Aorta (tissue), 5 donors: ENCODE data around the gene SLC6A17. TPM values are rescaled to one million over a fixed set of nuclear protein-coding genes. Genes with fewer than 3 reads are reported as not detected.

Experiments
- ATAC-seq: fragments of 200-7000 bp; cut with Tn5 transposase; one replicate; pipeline ENCODE4 v1.9.1; 2022; ENCODE audit warnings: moderate library complexity; ENCODE audit not compliant: low FRiP score
- DNase-seq, 2 donors: peaks; one replicate each; pipeline ENCODE4 v3.0.0-alpha.2; 2020
- H3K27ac ChIP-seq, 2 donors: one replicate each; pipeline ENCODE4 v1.5.1; 2013; ENCODE audit warnings: low read length in 2 of 2, mild to moderate bottlenecking in 2 of 2, moderate library complexity in 2 of 2, control low read depth in 1 of 2, inconsistent platforms in 1 of 2, low read depth in 1 of 2
- H3K27me3 ChIP-seq, 2 donors: one replicate each; pipeline ENCODE4 v1.6.1; 2013; ENCODE audit warnings: control low read depth in 1 of 2, low read length in 1 of 2, mild to moderate bottlenecking in 1 of 2, moderate library complexity in 1 of 2; ENCODE audit not compliant: insufficient read depth in 2 of 2, control insufficient read depth in 1 of 2
- H3K36me3 ChIP-seq, 2 donors: one replicate each; pipeline ENCODE4 v1.6.1; 2013; ENCODE audit warnings: control low read depth in 1 of 2, low read length in 1 of 2, mild to moderate bottlenecking in 1 of 2; ENCODE audit not compliant: insufficient read depth in 2 of 2, control insufficient read depth in 1 of 2
- H3K4me1 ChIP-seq, 2 donors: one replicate each; pipeline ENCODE4 v1.6.1; 2013; ENCODE audit warnings: low read length in 2 of 2, control low read depth in 1 of 2, mild to moderate bottlenecking in 1 of 2, moderate library complexity in 1 of 2; ENCODE audit not compliant: insufficient read depth in 2 of 2, control insufficient read depth in 1 of 2
- H3K4me3 ChIP-seq, 2 donors: one replicate each; pipeline ENCODE4 v1.5.1; 2013; ENCODE audit warnings: low read length in 2 of 2, control low read depth in 1 of 2, mild to moderate bottlenecking in 1 of 2
- H3K9me3 ChIP-seq: one replicate; pipeline ENCODE4 v1.6.1; 2013; ENCODE audit warnings: mild to moderate bottlenecking, low read length; ENCODE audit not compliant: control insufficient read depth
- WGBS, 2 donors: extraction: QIAGEN DNeasy Blood & Tissue Kit; methylation state at CpG; one replicate each; pipeline ENCODE4 v1.1.7; 2013; 5-methylcytosine and 5-hydroxymethylcytosine counted together
- intact Hi-C, 2 donors: fragments of 100-400 bp; cut with DNase I; formaldehyde crosslinking; loops; one replicate each; pipeline versions ENCODE4 v1.14.2 to v1.15.0; 2022
- polyA plus RNA-seq, 2 donors: library from polyadenylated mRNA; stranded (reverse); fragments of 200-250 nt; gene quantifications; one replicate each; pipeline ENCODE4 v1.2.3, GENCODE V29; 2013
- total RNA-seq, 2 donors: library from RNA; stranded (reverse); fragmentation: NEBNext Ultra II Directional; extraction: Animal tissue kit (Norgen Biotek cat#: 25700); gene quantifications; one replicate each; pipeline ENCODE4 v1.2.1, GENCODE V29; 2021
- donor health status: healthy with polysubstance abuse.
- donor health status: Bipolar disorder and iron deficiency.
- donor health status: DM: no; HTN: no; CAD: no.
- donor health status: DM: no; HTN: no; CAD: no.
- donor health status: DM: yes; HTN: yes; CAD: no.

Gene SLC6A17
- total and polyA plus RNA-seq, 4 donors, result 0.18 to 0.49 (median 0.21) TPM; not detected in 1

DNA sequence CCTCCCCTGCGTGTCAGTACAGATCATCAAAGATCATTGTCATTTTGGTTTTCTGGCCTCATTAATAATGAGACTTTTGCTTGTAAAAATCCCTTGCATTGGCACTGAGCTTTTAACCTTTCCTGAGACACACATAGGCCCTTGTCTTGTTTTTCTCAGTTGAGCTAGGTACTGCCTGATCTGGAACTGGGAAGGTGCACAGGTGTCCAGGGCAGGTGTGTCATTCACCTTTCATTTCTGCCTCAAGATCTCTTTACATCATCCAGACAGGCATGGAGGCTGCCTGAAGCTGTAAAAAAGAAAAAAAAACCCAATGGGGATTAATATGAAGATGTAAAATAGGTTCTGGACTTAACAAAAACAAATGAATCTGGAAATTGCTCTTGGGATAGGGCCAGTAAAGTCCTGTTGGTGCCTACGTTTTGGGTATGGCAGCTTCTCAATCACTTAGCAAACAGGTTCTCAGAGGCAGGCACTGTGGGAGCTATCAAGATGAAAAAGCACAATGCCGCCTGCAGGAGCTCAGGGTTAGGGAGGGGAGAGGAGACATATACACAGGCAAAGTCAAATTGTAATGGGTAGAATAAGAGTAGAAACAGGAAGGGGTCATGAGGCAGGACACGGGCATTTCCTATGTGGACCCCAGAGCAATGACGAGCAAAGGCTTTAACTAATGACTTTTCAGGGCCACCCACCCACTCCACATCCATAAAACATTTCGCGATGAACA is 58.8 kb downstream of the SLC6A17 start:
- Histone ChIP-seq H3K27me3 (no peaks in the 10 kb centered on the region), H3K4me1 (no peaks in the 10 kb centered on the region), H3K36me3 (no peaks in the 10 kb centered on the region), H3K9me3 (no peaks in the 10 kb centered on the region), H3K27ac (peak overlapping the region in 1 of 2 donors; percentile 85), H3K4me3 (no peak overlapping the region)
- no peak for DNase-seq
- WGBS, 2 donors, result 64 to 65% methylated on average over 7 of the region's 7 CpGs
- ATAC-seq, result no peak
- intact Hi-C loops, result loop anchor here in 1 of 2 donors (1.0 to 10.0 kb wide), 3 partner anchors 103 to 286 kb away; partner anchors contain the start of gene LAMTOR5

DNA sequence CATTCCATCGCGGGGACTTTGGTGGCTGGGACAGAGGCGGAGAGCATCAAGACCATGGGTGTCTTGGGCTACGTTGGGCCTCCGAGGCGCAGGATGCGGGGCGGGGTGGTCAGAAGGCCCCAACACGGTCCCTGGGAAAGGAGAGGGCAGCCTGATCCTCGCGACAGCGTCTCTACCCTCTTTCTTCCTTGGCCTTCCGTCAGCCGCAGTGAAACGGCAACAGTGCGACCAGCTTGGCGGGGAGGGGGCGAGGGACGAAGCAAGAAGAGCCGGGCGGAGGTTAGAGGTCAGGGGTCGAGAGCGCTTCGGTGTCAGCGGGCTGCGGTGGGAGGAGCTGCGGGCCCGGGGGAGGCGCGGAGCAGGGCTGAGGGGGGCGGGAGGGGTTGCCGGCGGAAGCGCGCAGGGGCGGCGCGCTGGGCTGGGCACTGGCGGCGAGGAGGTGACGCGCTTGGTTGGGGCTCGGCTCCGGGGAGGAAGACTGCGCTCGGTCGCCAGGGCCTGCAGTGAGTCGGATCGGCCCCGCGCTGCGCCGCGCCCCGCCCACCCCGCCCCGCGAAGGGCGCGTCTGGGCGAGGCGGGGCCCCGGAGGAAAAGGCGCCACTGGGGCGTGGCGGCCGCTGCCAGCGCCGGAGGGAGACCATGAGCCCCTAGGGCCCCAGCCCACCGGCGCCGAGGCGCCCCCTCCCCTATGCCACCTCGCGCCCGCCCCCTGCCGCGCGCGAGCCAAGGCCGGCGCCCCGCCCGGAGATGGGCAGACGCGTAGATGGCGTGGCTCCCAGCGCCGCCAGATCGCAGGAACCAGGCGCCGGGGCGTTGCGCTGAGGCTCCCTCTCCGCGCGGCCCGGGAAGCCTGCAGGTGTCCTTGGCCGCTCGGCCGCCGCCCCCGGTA is 59.7 kb downstream of the SLC6A17 start, which contains the start of gene KCNC4:
Gene KCNC4, plus strand, starts transcription at position 600 of the 889 bp plus-strand sequence. CDS start 1,186 bp downstream, outside the sequence.
- peak; percentile 92 for ATAC-seq
- peak within 1 kb of the TSS; percentile 87 to 88 for H3K4me3 ChIP-seq
- intact Hi-C loops, result loop anchor here in 1 of 2 donors (1.0 to 10.0 kb wide), 3 partner anchors 102 to 285 kb away; partner anchors contain the start of gene LAMTOR5
- WGBS, 2 donors, result 2 to 4% methylated on average over 44 to 103 of the region's 103 CpGs
- H3K36me3 ChIP-seq, result no peaks in the 10 kb centered on the region
- peak within 1 kb of the TSS; percentile 32 to 85 for H3K27ac ChIP-seq
- DNase-seq, result peak; percentile 96 to 97
- H3K9me3 ChIP-seq, result no peaks in the 10 kb centered on the region
- no peaks in the 10 kb centered on the region for H3K27me3 ChIP-seq
- no peaks in the 10 kb centered on the region for H3K4me1 ChIP-seq

DNA sequence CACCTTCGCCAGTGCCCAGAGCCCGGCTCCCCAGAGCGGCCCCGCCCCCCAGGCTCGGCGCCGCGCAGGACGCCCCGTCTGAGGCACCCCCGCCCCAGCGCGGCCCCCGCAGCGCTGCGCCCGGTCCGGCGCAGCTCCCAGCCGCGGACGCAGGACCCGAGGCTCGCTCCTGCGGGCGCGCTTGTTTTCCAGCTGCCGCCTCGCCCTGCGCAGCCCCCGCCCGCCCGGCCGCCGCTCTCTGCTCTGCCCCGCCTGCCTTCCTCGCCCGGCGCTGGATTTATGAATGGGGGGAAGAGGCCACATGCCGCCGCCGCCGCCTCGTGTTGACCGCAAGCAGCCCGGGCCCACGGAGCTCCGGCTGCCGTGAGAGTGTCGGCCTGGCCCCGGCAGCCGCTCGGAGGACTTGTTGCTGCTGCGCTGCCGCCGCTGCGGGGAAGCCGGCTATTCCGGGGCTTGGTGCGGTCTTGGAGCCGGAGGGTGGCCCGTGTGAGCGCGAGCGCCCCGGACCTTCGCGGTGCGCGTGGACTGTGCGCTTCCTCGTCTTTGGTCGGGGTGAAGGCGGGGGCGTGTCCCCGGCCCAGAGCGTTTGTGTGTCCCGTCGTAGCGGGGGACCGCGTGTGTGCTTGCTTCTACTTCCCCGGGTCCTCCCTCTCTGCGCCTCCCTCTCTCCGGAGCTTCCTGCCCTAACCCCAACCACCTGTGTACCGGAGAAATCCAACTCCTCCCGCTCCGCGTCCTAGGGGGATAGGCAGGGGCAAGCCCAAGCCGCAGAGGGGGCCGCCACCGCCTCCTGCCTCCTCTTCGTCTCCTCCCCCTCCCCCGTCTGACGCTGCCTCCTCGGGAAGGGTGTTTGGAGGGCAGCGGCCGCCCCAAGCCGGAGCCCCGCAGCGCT is 60.6 kb downstream of the SLC6A17 start:
- Histone ChIP-seq H3K27ac (peak overlapping the region in 1 of 2 donors; percentile 48), H3K36me3 (no peaks in the 10 kb centered on the region), H3K4me3 (peak overlapping the region; percentile 87 to 88), H3K9me3 (no peaks in the 10 kb centered on the region), H3K4me1 (no peaks in the 10 kb centered on the region), H3K27me3 (no peaks in the 10 kb centered on the region)
- intact Hi-C loops, result no loop called here
- DNase-seq (peak; percentile 68 to 86), ATAC-seq (peak; percentile 25)
- 0% methylated on average over 89 to 101 of the region's 101 CpGs for WGBS, 2 donors

DNA sequence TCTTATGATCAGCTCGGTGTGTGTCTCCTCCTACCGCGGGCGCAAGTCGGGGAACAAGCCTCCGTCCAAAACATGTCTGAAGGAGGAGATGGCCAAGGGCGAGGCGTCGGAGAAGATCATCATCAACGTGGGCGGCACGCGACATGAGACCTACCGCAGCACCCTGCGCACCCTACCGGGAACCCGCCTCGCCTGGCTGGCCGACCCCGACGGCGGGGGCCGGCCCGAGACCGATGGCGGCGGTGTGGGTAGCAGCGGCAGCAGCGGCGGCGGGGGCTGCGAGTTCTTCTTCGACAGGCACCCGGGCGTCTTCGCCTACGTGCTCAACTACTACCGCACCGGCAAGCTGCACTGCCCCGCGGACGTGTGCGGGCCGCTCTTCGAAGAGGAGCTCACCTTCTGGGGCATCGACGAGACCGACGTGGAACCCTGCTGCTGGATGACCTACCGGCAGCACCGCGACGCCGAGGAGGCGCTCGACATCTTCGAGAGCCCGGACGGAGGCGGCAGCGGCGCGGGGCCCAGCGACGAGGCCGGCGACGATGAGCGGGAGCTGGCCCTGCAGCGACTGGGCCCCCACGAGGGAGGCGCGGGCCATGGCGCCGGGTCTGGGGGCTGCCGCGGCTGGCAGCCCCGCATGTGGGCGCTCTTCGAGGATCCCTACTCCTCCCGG is 61.3 kb downstream of the SLC6A17 start:
- intact Hi-C loops, result loop anchor here in 1 of 2 donors (1.0 kb wide), 1 partner anchor 35 kb away; no protein-coding TSS in a partner anchor
- peak in 1 of 2 donors; percentile 82 for DNase-seq
- no peak overlapping the region for H3K27ac ChIP-seq

DNA sequence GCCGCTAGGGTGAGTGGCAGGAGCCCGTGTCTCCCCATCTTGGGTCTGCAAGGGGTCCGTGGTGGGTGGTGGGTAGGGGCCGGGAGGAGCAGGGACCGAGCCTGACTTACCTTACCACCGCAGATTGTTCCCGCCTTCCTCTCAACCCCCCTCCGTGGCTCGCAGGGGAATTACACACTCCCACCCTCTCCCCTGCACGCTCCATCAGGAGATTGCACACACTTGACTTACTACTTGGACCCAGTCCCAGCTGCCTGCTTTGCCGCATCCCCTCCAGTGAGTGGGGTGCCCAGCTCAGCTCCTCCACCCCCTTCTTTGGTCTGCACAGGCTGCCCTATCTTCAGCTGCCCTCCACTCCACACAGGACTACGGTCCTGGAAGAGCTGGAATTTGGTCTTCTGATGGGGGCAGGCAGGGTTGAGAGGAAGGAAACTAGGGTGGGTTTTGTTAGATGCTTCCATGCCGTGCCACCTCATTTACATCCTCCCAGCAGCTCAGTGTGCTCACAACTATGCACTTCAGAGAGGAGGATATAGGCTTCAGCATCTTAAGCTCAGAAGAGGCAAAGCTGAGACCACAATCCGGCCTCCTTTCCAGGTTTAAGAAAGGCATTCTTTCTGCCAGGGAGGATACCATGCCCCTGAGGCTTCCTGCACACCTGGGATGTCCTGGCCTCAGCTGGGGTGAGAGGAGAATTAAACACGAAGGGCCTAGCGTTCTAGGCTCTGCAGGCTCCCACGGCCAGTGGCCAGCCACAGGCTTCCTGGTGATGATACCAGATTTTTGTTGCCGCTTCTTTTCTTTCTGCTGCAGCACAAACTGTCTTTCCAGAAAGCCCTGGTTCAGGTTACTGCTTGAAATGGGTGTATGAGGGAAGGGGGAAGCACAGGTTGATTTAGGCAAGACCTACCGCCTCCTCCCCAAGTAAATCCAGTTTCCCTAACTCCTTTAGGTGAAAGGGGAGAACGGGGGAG is 62.2 kb downstream of the SLC6A17 start:
- 62% methylated on average over 20 of the region's 20 CpGs for WGBS, 2 donors
- Histone ChIP-seq H3K9me3 (no peaks in the 10 kb centered on the region), H3K27ac (no peak overlapping the region), H3K4me3 (no peak overlapping the region), H3K36me3 (no peaks in the 10 kb centered on the region), H3K27me3 (no peaks in the 10 kb centered on the region), H3K4me1 (no peaks in the 10 kb centered on the region)
- no peak for ATAC-seq
- intact Hi-C loops, result loop anchor here in 1 of 2 donors (1.0 kb wide), 1 partner anchor 34 kb away; no protein-coding TSS in a partner anchor
- DNase-seq, result no peak

More for the DNA sequence above, 61.3 kb downstream of the SLC6A17 start:
- WGBS, 2 donors, result 14% methylated on average over 76 to 81 of the region's 81 CpGs
- peak overlapping the region; percentile 87 to 88 for H3K4me3 ChIP-seq
- no peaks in the 10 kb centered on the region for H3K9me3 ChIP-seq
- ATAC-seq, result no peak
- H3K27me3 ChIP-seq, result no peaks in the 10 kb centered on the region
- H3K4me1 ChIP-seq, result no peaks in the 10 kb centered on the region
- H3K36me3 ChIP-seq, result no peaks in the 10 kb centered on the region

DNA sequence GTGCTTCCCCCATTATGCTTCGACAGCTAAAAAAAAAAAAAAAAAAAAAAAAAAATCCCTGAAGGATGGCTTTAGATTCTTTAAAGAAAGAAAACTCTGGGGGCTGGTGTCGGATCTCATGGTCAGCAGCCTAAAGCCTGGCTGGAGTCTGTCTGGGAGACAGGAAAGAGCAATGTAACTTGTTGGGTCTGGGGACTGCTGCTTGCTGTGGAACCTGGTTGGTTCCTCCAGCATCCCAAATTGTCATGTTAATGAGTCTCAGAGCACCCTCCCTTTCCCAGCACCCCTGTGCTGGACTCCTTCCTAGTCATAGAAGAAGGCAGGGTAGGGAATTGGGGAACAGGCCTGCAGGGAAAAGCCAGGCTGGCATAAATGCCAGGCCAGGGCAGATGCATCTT is 62.8 kb downstream of the SLC6A17 start:
- no peak for ATAC-seq
- WGBS, 2 donors, result 49 to 66% methylated on average over 2 of the region's 2 CpGs
- H3K4me3 ChIP-seq, result no peak overlapping the region
- no peaks in the 10 kb centered on the region for H3K36me3 ChIP-seq
- no peaks in the 10 kb centered on the region for H3K27me3 ChIP-seq
- no peaks in the 10 kb centered on the region for H3K4me1 ChIP-seq
- no peak overlapping the region for H3K27ac ChIP-seq
- no peaks in the 10 kb centered on the region for H3K9me3 ChIP-seq
- DNase-seq, result no peak
- intact Hi-C loops, result no loop called here
